K562 (cell line): Measurements from ENCODE around the gene SH3YL1. TPM values are rescaled to one million over a fixed set of nuclear protein-coding genes. Genes with fewer than 3 reads are reported as not detected.

Experiments
- ATF3 ChIP-seq, 2 experiments: fragments of 450-650 bp in 1 of 2; sonication (generic) in 1 of 2; formaldehyde crosslinking in 1 of 2; IDR thresholded peaks in 1 of 2; conservative IDR thresholded peaks in 1 of 2; 2 replicates each; pipeline versions ENCODE4 v1.6.1 to v1.8.1; 2016 to 2023; ENCODE audit warnings: mild to moderate bottlenecking in 2 of 2, moderate library complexity in 2 of 2, inconsistent platforms in 1 of 2, missing genetic modification reagents in 1 of 2
- CHD7 ChIP-seq: fragments of 200-600 bp; sonication (generic); IDR thresholded peaks from one replicate; pipeline ENCODE4 v1.6.1; 2012; ENCODE audit warnings: mild to moderate bottlenecking, low read depth, low read length, inconsistent platforms
- CTCFL ChIP-seq: IDR thresholded peaks from 2 replicates; pipeline ENCODE4 v1.6.1; 2011; ENCODE audit warnings: borderline replicate concordance, low read depth, mild to moderate bottlenecking, moderate library complexity, low read length; ENCODE audit not compliant: insufficient read depth, poor library complexity, severe bottlenecking
- GABPA ChIP-seq: fragments of 200-800 bp; sonication (Bioruptor generic); conservative IDR thresholded peaks from 2 replicates; pipeline ENCODE4 v1.6.1; 2016; ENCODE audit warnings: low read depth, missing genetic modification characterization, missing compliant biosample characterization
- SFPQ ChIP-seq: fragments of 200-400 bp; formaldehyde crosslinking; IDR thresholded peaks from 2 replicates; pipeline ENCODE4 v1.6.1; 2017; ENCODE audit warnings: mild to moderate bottlenecking, low read depth, low read length, moderate library complexity
- polyA plus RNA-seq, 8 experiments: library from polyadenylated mRNA; depleted of rRNA in 4 of 8; stranded (reverse) in 5 of 8; unstranded in 3 of 8; fragments of >200 nt; fragmentation: Nextera tagmentation in 2 of 8; fragmentation: Illumina TruSeq in 1 of 8; extraction: Ambion mirVana in 2 of 8; extraction: Trizol in 1 of 8; gene quantifications; 2 replicates each; pipeline versions ENCODE4 v1.2.1 to v1.2.3, GENCODE V29; 2011 to 2014; ENCODE audit warnings: inconsistent platforms in 1 of 8, missing spikeins in 1 of 8
- total RNA-seq, 7 experiments: library from RNA; depleted of rRNA in 6 of 7; stranded (reverse); fragments of >200 nt in 6 of 7; fragmentation: Illumina TruSeq in 2 of 7; extraction: Trizol in 2 of 7; gene quantifications; 2 replicates each; pipeline versions ENCODE4 v1.2.1 to v1.2.3, GENCODE V29; 2011 to 2021; ENCODE audit warnings: low replicate concordance in 1 of 7

SH3YL1 gene
- total and polyA plus RNA-seq, 9 of the 15 experiments (the other 6 are each of a cell fraction or from before 2014, with no cell fraction given) = 3.9 to 7.8 (median 5.3) TPM

GRCh38 chr2:283996-284794, 20.4 kb upstream of the SH3YL1 start (continued):
- no peak for TF ChIP-seq CHD7
- no peak for TF ChIP-seq ATF3 (IDR thresholded peaks at IDR 0.05)
- no peak for TF ChIP-seq ATF3 (CRISPR knock-in tag; conservative IDR thresholded peaks at IDR 0.05)
- no peak for TF ChIP-seq GABPA
- no peak for TF ChIP-seq SFPQ
- TF ChIP-seq CTCFL = no peak
